ENCODE results near the gene NPAS3. TPM values are rescaled to one million over a fixed set of nuclear protein-coding genes. Genes with fewer than 3 reads are reported as not detected.

Gene NPAS3
- total RNA-seq, 1 experiment from 2014 or later, result 0.35 TPM

GRCh38 chr14:33062476-33062875, 123.8 kb downstream of the NPAS3 start:
- Mint-ChIP-seq H3K27ac (ENCODE audit: low read depth, unreplicated experiment) (no peak overlapping the region), H3K36me3 (ENCODE audit: insufficient read depth, unreplicated experiment) (no peaks in the 10 kb centered on the region), H3K9me3 (ENCODE audit: unreplicated experiment) (no peaks in the 10 kb centered on the region), H3K4me3 (ENCODE audit: unreplicated experiment) (no peak overlapping the region), H3K27me3 (ENCODE audit: insufficient read depth, unreplicated experiment) (no peaks in the 10 kb centered on the region), H3K4me1 (ENCODE audit: insufficient read depth, unreplicated experiment) (peaks cover 6% of the 10 kb centered on the region)
- intact Hi-C loops (cut with micrococcal nuclease), result no loop called here
- CTCF ChIA-PET, result no interaction called here
- POLR2A ChIA-PET, result no interaction called here
- no TSS peak for BruUV-seq (replicated peaks)
- no peak for TF ChIP-seq CTCF (IDR thresholded peaks at IDR 0.05; ENCODE audit: unreplicated experiment)
- DNase-seq (ENCODE audit: unreplicated experiment), result no peak

- ChIA-PET POLR2A (no interaction called here), CTCF (no interaction called here)
- Mint-ChIP-seq H3K9me3 (ENCODE audit: unreplicated experiment) (no peaks in the 10 kb centered on the region), H3K27me3 (ENCODE audit: insufficient read depth, unreplicated experiment) (no peaks in the 10 kb centered on the region), H3K4me1 (ENCODE audit: insufficient read depth, unreplicated experiment) (peaks cover 6% of the 10 kb centered on the region), H3K27ac (ENCODE audit: low read depth, unreplicated experiment) (no peak overlapping the region), H3K36me3 (ENCODE audit: insufficient read depth, unreplicated experiment) (no peaks in the 10 kb centered on the region), H3K4me3 (ENCODE audit: unreplicated experiment) (no peak overlapping the region)
- TF ChIP-seq CTCF (IDR thresholded peaks at IDR 0.05; ENCODE audit: unreplicated experiment), result no peak
- no TSS peak for BruUV-seq (replicated peaks)
- no peak for DNase-seq (ENCODE audit: unreplicated experiment)
- intact Hi-C loops (cut with micrococcal nuclease), result no loop called here
These were observed 124.2 kb downstream of the NPAS3 start for GRCh38 chr14:33062881-33063280.

GRCh38 chr14:33063521-33063920, 124.8 kb downstream of the NPAS3 start:
- intact Hi-C loops (cut with micrococcal nuclease), result no loop called here
- DNase-seq (ENCODE audit: unreplicated experiment), result no peak
- H3K27ac Mint-ChIP-seq (ENCODE audit: low read depth, unreplicated experiment), result no peak overlapping the region
- ChIA-PET CTCF (interaction anchor here (1.0 kb wide), 1 partner anchor 729 kb away, joined by 3 read pairs; no protein-coding TSS in a partner anchor), POLR2A (no interaction called here)
- no peaks in the 10 kb centered on the region for H3K9me3 Mint-ChIP-seq (ENCODE audit: unreplicated experiment)
- peaks cover 6% of the 10 kb centered on the region for H3K4me1 Mint-ChIP-seq (ENCODE audit: insufficient read depth, unreplicated experiment)
- no peak for TF ChIP-seq CTCF (IDR thresholded peaks at IDR 0.05; ENCODE audit: unreplicated experiment)
- no peaks in the 10 kb centered on the region for H3K27me3 Mint-ChIP-seq (ENCODE audit: insufficient read depth, unreplicated experiment)
- BruUV-seq (replicated peaks), result no TSS peak
- H3K36me3 Mint-ChIP-seq (ENCODE audit: insufficient read depth, unreplicated experiment), result no peaks in the 10 kb centered on the region
- H3K4me3 Mint-ChIP-seq (ENCODE audit: unreplicated experiment), result no peak overlapping the region

- intact Hi-C loops (cut with micrococcal nuclease), result no loop called here
- H3K36me3 Mint-ChIP-seq (ENCODE audit: insufficient read depth, unreplicated experiment), result no peaks in the 10 kb centered on the region
- H3K4me1 Mint-ChIP-seq (ENCODE audit: insufficient read depth, unreplicated experiment), result peaks cover 6% of the 10 kb centered on the region
- ChIA-PET CTCF (interaction anchor here (0.6 kb wide), 1 partner anchor 15 kb away, joined by 3 read pairs; no protein-coding TSS in a partner anchor), POLR2A (no interaction called here)
- DNase-seq (ENCODE audit: unreplicated experiment), result no peak
- no peak overlapping the region for H3K27ac Mint-ChIP-seq (ENCODE audit: low read depth, unreplicated experiment)
- H3K4me3 Mint-ChIP-seq (ENCODE audit: unreplicated experiment), result no peak overlapping the region
- no peaks in the 10 kb centered on the region for H3K9me3 Mint-ChIP-seq (ENCODE audit: unreplicated experiment)
- TF ChIP-seq CTCF (IDR thresholded peaks at IDR 0.05; ENCODE audit: unreplicated experiment), result no peak
- no TSS peak for BruUV-seq (replicated peaks)
- H3K27me3 Mint-ChIP-seq (ENCODE audit: insufficient read depth, unreplicated experiment), result no peaks in the 10 kb centered on the region
These were observed 127.0 kb downstream of the NPAS3 start for GRCh38 chr14:33065634-33066033.
